K562 (cell line): Measurements from ENCODE around the gene TANC1. TPM values are rescaled to one million over a fixed set of nuclear protein-coding genes. Genes with fewer than 3 reads are reported as not detected.
A peak's percentile ranks its signal among the peaks of the same experiment; 100 is the strongest.

Source experiments
- ATAC-seq: fragments of 200-7000 bp; cut with Tn5 transposase; 3 replicates; pipeline ENCODE4 v1.9.1; 2020; ENCODE audit warnings: moderate library complexity
- BruUV-seq: library from RNA; stranded (reverse); fragments of 400-500 nt; replicated peaks from 2 replicates; lab custom pipeline; 2021; lab: Mats Ljungman, UMichigan
- CTCF ChIA-PET: fragments of 300-600 bp; formaldehyde crosslinking; extraction: SDS; loops from one replicate; lab custom pipeline; 2021; ENCODE audit warnings: low intra/inter-chr PET ratio; lab: Yijun Ruan, JAX
- POLR2A ChIA-PET: fragments of 300-600, 350-650 bp; sonication (Branson Sonifier 250); formaldehyde crosslinking; extraction: SDS; loops from one replicate; lab custom pipeline; 2021; ENCODE audit warnings: antibody characterized with exemption, inconsistent platforms; lab: Yijun Ruan, JAX
- DNase-seq, 4 experiments: peaks; one replicate each; pipeline versions ENCODE4 v3.0.0 to v3.0.0-alpha.2; 2011 to 2018; ENCODE audit warnings: low spot score in 3 of 4, mixed read lengths in 3 of 4; ENCODE audit errors: extremely low read depth in 1 of 4
- FAIRE-seq: peaks from 2 replicates; lab custom pipeline; 2011; peaks lifted over from hg19 to GRCh38; lab: Jason Lieb, UNC
- H2AFZ ChIP-seq: 2 replicates; pipeline ENCODE4 v1.6.0; 2011; ENCODE audit warnings: low read depth, low read length, control low read depth, inconsistent platforms
- H3K27ac ChIP-seq: fragments of 200-600 bp; 3 replicates; pipeline ENCODE4 v1.8.0; 2011; ENCODE audit warnings: low read depth, mild to moderate bottlenecking, control low read depth, inconsistent platforms, low read length, moderate library complexity, mixed read lengths; ENCODE audit errors: extremely low read depth
- H3K27me3 ChIP-seq, 2 experiments: fragments of 300-600 bp in 1 of 2; 2 replicates in 1 of 2; 3 replicates in 1 of 2; pipeline versions ENCODE4 v1.6.0 to v1.8.0; 2011; ENCODE audit warnings: inconsistent platforms in 2 of 2, low read length in 2 of 2, mild to moderate bottlenecking in 1 of 2, mixed read lengths in 1 of 2, moderate library complexity in 1 of 2; ENCODE audit not compliant: control insufficient read depth in 2 of 2, insufficient read depth in 2 of 2
- H3K36me3 ChIP-seq: fragments of 300-600 bp; 3 replicates; pipeline ENCODE4 v1.8.0; 2011; ENCODE audit warnings: mild to moderate bottlenecking, low read length, inconsistent platforms; ENCODE audit not compliant: control insufficient read depth, insufficient read depth
- H3K4me1 ChIP-seq, 2 experiments: fragments of 200-600 bp in 1 of 2; replicated peaks in 1 of 2; 2 replicates in 1 of 2; 3 replicates in 1 of 2; pipeline versions ENCODE4 v1.5.1 to v1.8.0; 2011; ENCODE audit warnings: inconsistent platforms in 2 of 2, low read length in 2 of 2, mild to moderate bottlenecking in 1 of 2, mixed read lengths in 1 of 2, moderate library complexity in 1 of 2; ENCODE audit not compliant: control insufficient read depth in 2 of 2, insufficient read depth in 2 of 2
- H3K4me2 ChIP-seq: 2 replicates; pipeline ENCODE4 v1.6.1; 2011; ENCODE audit warnings: low read length, control low read depth, inconsistent platforms, mixed read lengths; ENCODE audit not compliant: insufficient read depth
- H3K4me3 ChIP-seq: fragments of 200-600 bp; sonication (generic), shearing (Covaris generic); 2 replicates; pipeline ENCODE4 v1.5.1; 2016; ENCODE audit warnings: control low read depth, inconsistent platforms
- H3K79me2 ChIP-seq: fragments of 200-600 bp; 3 replicates; pipeline ENCODE4 v1.8.0; 2011; ENCODE audit warnings: low read length, inconsistent platforms; ENCODE audit not compliant: control insufficient read depth, insufficient read depth
- H3K9ac ChIP-seq, 2 experiments: 2 replicates each; pipeline versions ENCODE4 v1.6.0 to v1.6.1; 2011; ENCODE audit warnings: low read depth in 2 of 2, low read length in 2 of 2, control low read depth in 1 of 2, inconsistent platforms in 1 of 2, mild to moderate bottlenecking in 1 of 2, mixed read lengths in 1 of 2; ENCODE audit not compliant: insufficient read depth in 1 of 2
- H3K9me1 ChIP-seq: one replicate; pipeline ENCODE4 v1.6.0; 2011; ENCODE audit warnings: inconsistent platforms, mild to moderate bottlenecking, low read length, moderate library complexity; ENCODE audit not compliant: control insufficient read depth, insufficient read depth
- H3K9me3 ChIP-seq: replicated peaks from 2 replicates; pipeline ENCODE4 v1.5.1; 2011; ENCODE audit warnings: low read depth, low read length, inconsistent platforms; ENCODE audit not compliant: control insufficient read depth, insufficient read depth
- H4K20me1 ChIP-seq: replicated peaks from 2 replicates; pipeline ENCODE4 v1.6.1; 2011; ENCODE audit warnings: low read length, inconsistent platforms, mixed read lengths; ENCODE audit not compliant: control insufficient read depth, insufficient read depth
- ATF7 ChIP-seq: fragments of 450-650 bp; IDR thresholded peaks from 2 replicates; pipeline ENCODE4 v1.7.1; 2014; ENCODE audit warnings: mild to moderate bottlenecking, moderate library complexity
- BRD4 ChIP-seq: fragments of 200-600 bp; sonication (generic); IDR thresholded peaks from 2 replicates; pipeline ENCODE4 v1.6.1; 2017; ENCODE audit warnings: inconsistent platforms
- CBFA2T3 ChIP-seq: fragments of 450-650 bp; IDR thresholded peaks from 2 replicates; pipeline ENCODE4 v1.6.1; 2017
- HLTF ChIP-seq: fragments of 450-650 bp; IDR thresholded peaks from 2 replicates; pipeline ENCODE4 v1.6.1; 2016
- KLF1 ChIP-seq: fragments of 450-650 bp; IDR thresholded peaks from 2 replicates; pipeline ENCODE4 v1.6.1; 2016; ENCODE audit warnings: missing genetic modification characterization, missing compliant biosample characterization
- LCOR ChIP-seq: sonication (generic); formaldehyde crosslinking; IDR thresholded peaks from 2 replicates; pipeline ENCODE4 v1.8.0; 2022; ENCODE audit warnings: mild to moderate bottlenecking, missing genetic modification reagents
- PRDM10 ChIP-seq: fragments of 450-650 bp; IDR thresholded peaks from 2 replicates; pipeline ENCODE4 v1.6.1; 2018; ENCODE audit not compliant: partially characterized antibody
- PURB ChIP-seq: sonication (generic); formaldehyde crosslinking; IDR thresholded peaks from 2 replicates; pipeline ENCODE4 v1.9.0; 2021; ENCODE audit warnings: low read depth, mild to moderate bottlenecking, missing genetic modification reagents
- TFAP4 ChIP-seq: sonication (generic); formaldehyde crosslinking; IDR thresholded peaks from 2 replicates; pipeline ENCODE4 v1.8.0; 2022; ENCODE audit warnings: missing genetic modification reagents, mild to moderate bottlenecking, moderate library complexity, borderline replicate concordance
- WGBS: fragments of 100-300 bp; shearing (Covaris generic); methylation state at CpG from one replicate; pipeline ENCODE4 v1.1.6; 2016; ENCODE audit warnings: low coverage, mixed read lengths; ENCODE audit not compliant: insufficient coverage; ENCODE audit errors: missing lambda C conversion rate; 5-methylcytosine and 5-hydroxymethylcytosine counted together
- in situ Hi-C: fragments of 300-500 bp; cut with MboI; formaldehyde crosslinking; loops from 4 replicates; pipeline ENCODE4 v1.15.0; 2018; ENCODE audit warnings: inconsistent platforms, mixed read lengths
- intact Hi-C: fragments of 100-400 bp; cut with micrococcal nuclease; formaldehyde crosslinking; loops from 2 replicates; pipeline ENCODE4 v1.14.2; 2022
- polyA plus RNA-seq, 8 experiments: library from polyadenylated mRNA; depleted of rRNA in 4 of 8; stranded (reverse) in 5 of 8; unstranded in 3 of 8; fragments of >200 nt; fragmentation: Nextera tagmentation in 2 of 8; fragmentation: Illumina TruSeq in 1 of 8; extraction: Ambion mirVana in 2 of 8; extraction: Trizol in 1 of 8; gene quantifications; 2 replicates each; pipeline versions ENCODE4 v1.2.1 to v1.2.3, GENCODE V29; 2011 to 2014; ENCODE audit warnings: inconsistent platforms in 1 of 8, missing spikeins in 1 of 8
- total RNA-seq, 7 experiments: library from RNA; depleted of rRNA in 6 of 7; stranded (reverse); fragments of >200 nt in 6 of 7; fragmentation: Illumina TruSeq in 2 of 7; extraction: Trizol in 2 of 7; gene quantifications; 2 replicates each; pipeline versions ENCODE4 v1.2.1 to v1.2.3, GENCODE V29; 2011 to 2021; ENCODE audit warnings: low replicate concordance in 1 of 7

TANC1 gene
- total and polyA plus RNA-seq, 9 of the 15 experiments (the other 6 are each of a cell fraction or from before 2014, with no cell fraction given), result under 0.01 to 0.20 (median 0.07) TPM; not detected in 1

- Histone ChIP-seq H3K27ac (no peak overlapping the region), H3K4me3 (no peak overlapping the region), H2AFZ (no peak overlapping the region), H4K20me1 (no peaks in the 10 kb centered on the region), H3K79me2 (no peaks in the 10 kb centered on the region), H3K9me1 (no peaks in the 10 kb centered on the region), H3K9me3 (no peaks in the 10 kb centered on the region), H3K36me3 (no peaks in the 10 kb centered on the region), H3K4me2 (peak overlapping the region; percentile 2; the same call in 1 of the 2 replicates), H3K27me3 (peaks cover 31 to 37% of the 10 kb centered on the region in 2 experiments; a peak in 4 of 5 replicates), H3K9ac (peak overlapping the region in 1 of 2 experiments; percentile 53; a peak in 2 of 4 replicates), H3K4me1 (peaks cover 4 to 10% of the 10 kb centered on the region in 2 experiments; a peak in 4 of 5 replicates)
- DNase-seq, result no peak
- BruUV-seq, result no TSS peak
- no peak; the same call in 2 of the 3 replicates for ATAC-seq
- WGBS, result 10% methylated on average over 12 of the region's 14 CpGs
- TF ChIP-seq TFAP4 (CRISPR knock-in tag) (peak; percentile 39; the same call in 1 of the 2 replicates), BRD4 (no peak), PURB (no peak), KLF1 (tag) (0 out of 2 replicates have a peak, but pooled peaks have one; percentile 14), LCOR (CRISPR knock-in tag) (no peak), PRDM10 (peak; percentile 90), CBFA2T3 (peak; percentile 42; the same call in 1 of the 2 replicates), HLTF (no peak), ATF7 (0 out of 2 replicates have a peak, but pooled peaks have one; percentile 30)
- no peak for FAIRE-seq
- ChIA-PET POLR2A (interaction anchor here (0.6 to 1.7 kb wide), 8 partner anchors 9 to 565 kb away, joined by 3 to 13 read pairs (median 4); partner anchors contain the start of gene MARCHF7), CTCF (no interaction called here)
- intact Hi-C loops (no loop called here), in situ Hi-C loops (no loop called here)
Observed at GRCh38 chr2:159146996-159147666, 178.7 kb downstream of the TANC1 start.
